Measurements from ENCODE around the gene SLC22A31. TPM values are rescaled to one million over a fixed set of nuclear protein-coding genes. Genes with fewer than 3 reads are reported as not detected.

Gene SLC22A31
- total RNA-seq, 1 experiment from 2014 or later = 4.5 TPM

GRCh38 chr16:89179656-89180315 is 20.6 kb downstream of the SLC22A31 start:
- Histone ChIP-seq H3K9me3 (ENCODE audit: control insufficient read depth, insufficient read depth, low read depth, low read length) (no peaks in the 10 kb centered on the region), H3K4me3 (ENCODE audit: low read depth in 2 of 2, low read length in 2 of 2) (no peak overlapping the region), H3K36me3 (ENCODE audit: control insufficient read depth, insufficient read depth, low read length) (no peaks in the 10 kb centered on the region), H3K4me1 (ENCODE audit: control insufficient read depth, insufficient read depth, low read length) (no peaks in the 10 kb centered on the region; the same call in 1 of the 2 replicates), H3K27ac (ENCODE audit: low read length) (no peak overlapping the region), H3K27me3 (ENCODE audit: control insufficient read depth, insufficient read depth, low read length) (no peaks in the 10 kb centered on the region)
- in situ Hi-C loops (cut with HindIII; ENCODE audit: low pct_unique_long_range_greater_than_20kb, low sequenced_read_pairs) (no loop called here), intact Hi-C loops (cut with micrococcal nuclease; ENCODE audit: unreplicated experiment) (no loop called here)
- no peak for TF ChIP-seq SIN3A (IDR thresholded peaks at IDR 0.05; ENCODE audit: borderline replicate concordance, insufficient read depth, low read depth, low read length)
- no peak for TF ChIP-seq REST (IDR thresholded peaks at IDR 0.05; ENCODE audit: insufficient read depth in 1 of 2, low read depth in 2 of 2, low read length in 1 of 2)
- no peak for TF ChIP-seq CTCF (IDR thresholded peaks at IDR 0.05)
- no peak for TF ChIP-seq TCF7L2 (IDR thresholded peaks at IDR 0.05; ENCODE audit: low read depth, low read length)
- TF ChIP-seq POLR2AphosphoS5 (IDR thresholded peaks at IDR 0.05; ENCODE audit: low read depth, low read length) = no peak
- ChIA-PET POLR2A (no interaction called here), CTCF (interaction anchor here (0.7 kb wide), 1 partner anchor 12 kb away, joined by 3 read pairs; no protein-coding TSS in a partner anchor)
- ATAC-seq (no peak), DNase-seq (ENCODE audit: low read depth, low spot score) (no peak)
- BruUV-seq (replicated peaks) = no TSS peak

- no peaks in the 10 kb centered on the region for H3K36me3 ChIP-seq (ENCODE audit: control insufficient read depth, insufficient read depth, low read length)
- no peak overlapping the region for H3K4me3 ChIP-seq (ENCODE audit: low read depth in 2 of 2, low read length in 2 of 2)
- ChIA-PET POLR2A (no interaction called here), CTCF (no interaction called here)
- intact Hi-C loops (cut with micrococcal nuclease; ENCODE audit: unreplicated experiment) (no loop called here), in situ Hi-C loops (cut with HindIII; ENCODE audit: low pct_unique_long_range_greater_than_20kb, low sequenced_read_pairs) (no loop called here)
- no peaks in the 10 kb centered on the region; the same call in 1 of the 2 replicates for H3K4me1 ChIP-seq (ENCODE audit: control insufficient read depth, insufficient read depth, low read length)
- no peak for DNase-seq (ENCODE audit: low read depth, low spot score)
- no peaks in the 10 kb centered on the region for H3K27me3 ChIP-seq (ENCODE audit: control insufficient read depth, insufficient read depth, low read length)
- H3K27ac ChIP-seq (ENCODE audit: low read length) = no peak overlapping the region
- H3K9me3 ChIP-seq (ENCODE audit: control insufficient read depth, insufficient read depth, low read depth, low read length) = no peaks in the 10 kb centered on the region
- BruUV-seq (replicated peaks) = no TSS peak
- no peak for ATAC-seq
- TF ChIP-seq SIN3A (IDR thresholded peaks at IDR 0.05; ENCODE audit: borderline replicate concordance, insufficient read depth, low read depth, low read length) (no peak), TCF7L2 (IDR thresholded peaks at IDR 0.05; ENCODE audit: low read depth, low read length) (no peak), REST (IDR thresholded peaks at IDR 0.05; ENCODE audit: insufficient read depth in 1 of 2, low read depth in 2 of 2, low read length in 1 of 2) (no peak), POLR2AphosphoS5 (IDR thresholded peaks at IDR 0.05; ENCODE audit: low read depth, low read length) (no peak), CTCF (IDR thresholded peaks at IDR 0.05) (no peak)
These were observed 21.2 kb downstream of the SLC22A31 start for GRCh38 chr16:89179148-89179484.
